Osteoblast (primary cell): Measurements from ENCODE around the gene SLC25A30. TPM values are rescaled to one million over a fixed set of nuclear protein-coding genes. Genes with fewer than 3 reads are reported as not detected.

Experiments
- DNase-seq: peaks from one replicate; pipeline ENCODE4 v3.0.0; 2011; ENCODE audit warnings: low spot score, mixed read lengths; ENCODE audit not compliant: insufficient read length; ENCODE audit errors: missing footprints
- H2AFZ ChIP-seq: 2 replicates; pipeline ENCODE4 v1.6.0; 2011; ENCODE audit warnings: mild to moderate bottlenecking, low read length
- H3K27ac ChIP-seq: 2 replicates; pipeline ENCODE4 v1.5.1; 2011; ENCODE audit warnings: mild to moderate bottlenecking, low read depth, low read length, moderate library complexity
- H3K27me3 ChIP-seq: 2 replicates; pipeline ENCODE4 v1.6.0; 2012; ENCODE audit warnings: mild to moderate bottlenecking, control low read depth, inconsistent platforms, low read length, moderate library complexity; ENCODE audit not compliant: insufficient read depth
- H3K36me3 ChIP-seq: 2 replicates; pipeline ENCODE4 v1.5.1; 2011; ENCODE audit warnings: mild to moderate bottlenecking, low read length, control low read depth, moderate library complexity; ENCODE audit not compliant: insufficient read depth
- H3K4me1 ChIP-seq: 2 replicates; pipeline ENCODE4 v1.5.1; 2011; ENCODE audit warnings: mild to moderate bottlenecking, low read length, control low read depth, moderate library complexity; ENCODE audit not compliant: insufficient read depth
- H3K4me2 ChIP-seq: 2 replicates; pipeline ENCODE4 v1.6.0; 2011; ENCODE audit warnings: mild to moderate bottlenecking, low read length; ENCODE audit not compliant: insufficient read depth
- H3K4me3 ChIP-seq: fragments of 200-600 bp; sonication (generic); 3 replicates; pipeline ENCODE4 v1.5.1; 2012; ENCODE audit warnings: mild to moderate bottlenecking, low read length, inconsistent platforms; ENCODE audit not compliant: insufficient read depth
- H3K79me2 ChIP-seq: 2 replicates; pipeline ENCODE4 v1.6.0; 2012; ENCODE audit warnings: mild to moderate bottlenecking, low read length, control low read depth, inconsistent platforms; ENCODE audit not compliant: insufficient read depth
- H3K9me3 ChIP-seq: 2 replicates; pipeline ENCODE4 v1.5.1; 2011; ENCODE audit warnings: low read depth, low read length, control low read depth
- H4K20me1 ChIP-seq: 2 replicates; pipeline ENCODE4 v1.6.0; 2012; ENCODE audit warnings: mild to moderate bottlenecking, low read length, control low read depth; ENCODE audit not compliant: insufficient read depth
- CTCF ChIP-seq: IDR thresholded peaks from 2 replicates; pipeline ENCODE4 v1.5.1; 2011; ENCODE audit warnings: mild to moderate bottlenecking, low read depth, low read length, moderate library complexity; ENCODE audit errors: extremely low read depth
- total RNA-seq: library from RNA; depleted of rRNA; stranded (reverse); fragments of >200 nt; gene quantifications from 2 replicates; pipeline ENCODE4 v1.2.3, GENCODE V29; 2012

The SLC25A30 gene, protein sequence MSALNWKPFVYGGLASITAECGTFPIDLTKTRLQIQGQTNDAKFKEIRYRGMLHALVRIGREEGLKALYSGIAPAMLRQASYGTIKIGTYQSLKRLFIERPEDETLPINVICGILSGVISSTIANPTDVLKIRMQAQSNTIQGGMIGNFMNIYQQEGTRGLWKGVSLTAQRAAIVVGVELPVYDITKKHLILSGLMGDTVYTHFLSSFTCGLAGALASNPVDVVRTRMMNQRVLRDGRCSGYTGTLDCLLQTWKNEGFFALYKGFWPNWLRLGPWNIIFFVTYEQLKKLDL
- total RNA-seq: 11.2 TPM in 2 replicates

DNA sequence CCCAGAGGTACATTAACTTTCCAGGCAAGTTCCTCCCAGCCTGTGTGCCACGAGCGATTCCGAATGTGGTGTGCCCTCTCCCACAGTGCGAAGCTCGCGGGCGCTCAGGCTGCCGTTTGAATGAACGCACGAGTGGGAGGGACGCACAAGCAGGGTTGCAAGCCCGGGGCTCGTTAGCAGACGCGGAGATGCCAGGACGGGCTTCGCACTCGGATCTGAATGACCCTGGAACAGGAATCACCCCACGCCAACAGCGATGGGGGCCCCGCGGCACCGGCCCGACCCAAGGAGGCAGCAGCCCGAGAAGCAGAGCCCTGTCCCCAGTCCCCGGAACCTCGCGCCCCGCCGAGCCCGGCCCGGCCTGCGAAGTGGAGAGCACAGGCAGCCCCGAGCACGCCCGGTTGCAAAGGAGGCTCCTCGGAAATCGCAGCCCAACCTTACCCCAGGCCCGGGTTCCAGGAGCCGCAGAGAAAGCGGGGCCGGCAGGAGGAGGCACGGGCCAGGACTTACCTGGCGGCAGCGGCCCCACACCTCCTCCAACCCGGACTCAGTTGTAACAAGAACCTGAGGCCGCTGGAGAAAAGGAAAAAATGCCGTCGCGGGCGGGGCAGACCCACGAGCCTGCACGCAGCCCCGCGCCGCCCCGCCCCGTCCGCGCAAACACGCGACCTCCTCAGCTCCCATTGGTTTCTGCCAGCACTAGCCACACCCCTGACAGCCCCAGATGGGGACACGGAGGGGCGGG lies at the start of gene SLC25A30:
Gene SLC25A30 (minus strand): TSS at position 584 of the 745 bp plus-strand sequence. CDS start 6,948 bp downstream, outside the sequence.
- Histone ChIP-seq H4K20me1 (no peaks in the 10 kb centered on the region), H2AFZ (peak within 1 kb of the TSS; percentile 72), H3K27ac (peak within 1 kb of the TSS; percentile 61), H3K79me2 (peaks cover 19% of the 10 kb centered on the region), H3K4me1 (peaks cover 21% of the 10 kb centered on the region), H3K4me2 (peak within 1 kb of the TSS; percentile 92), H3K36me3 (no peaks in the 10 kb centered on the region), H3K4me3 (peak within 1 kb of the TSS; percentile 87), H3K27me3 (no peaks in the 10 kb centered on the region), H3K9me3 (no peaks in the 10 kb centered on the region)
- peak; percentile 94 for DNase-seq
- TF ChIP-seq CTCF: no peak

DNA sequence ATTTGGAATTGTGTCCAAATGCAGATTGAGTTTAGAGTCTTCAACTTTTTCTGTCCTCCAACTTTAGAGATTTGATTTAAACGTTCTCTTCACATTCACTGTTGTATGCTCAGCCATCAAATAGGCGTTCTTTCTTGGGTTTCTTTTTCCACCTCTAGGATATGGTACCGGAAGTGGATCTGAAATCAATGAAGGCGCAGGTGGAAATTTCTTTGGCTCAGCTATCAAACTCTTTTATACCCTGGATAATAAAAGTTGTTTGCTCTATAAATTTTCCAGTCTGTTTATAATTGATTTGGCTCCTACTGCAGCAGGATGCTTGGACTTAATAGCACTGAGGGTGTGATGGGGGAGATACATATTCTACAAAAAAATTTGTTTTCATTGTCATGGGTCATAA lies 48.2 kb upstream of the SLC25A30 start:
- Histone ChIP-seq H3K4me1 (peaks cover 17% of the 10 kb centered on the region), H3K79me2 (peaks cover 67% of the 10 kb centered on the region), H3K4me2 (peak overlapping the region; percentile 90), H3K27ac (no peak overlapping the region), H4K20me1 (peaks cover 44% of the 10 kb centered on the region), H2AFZ (no peak overlapping the region), H3K4me3 (peak overlapping the region; percentile 85), H3K27me3 (no peaks in the 10 kb centered on the region), H3K36me3 (no peaks in the 10 kb centered on the region), H3K9me3 (no peaks in the 10 kb centered on the region)
- no peak for DNase-seq
- TF ChIP-seq CTCF: no peak

- Histone ChIP-seq H3K9me3 (no peaks in the 10 kb centered on the region), H3K4me1 (peaks cover 17% of the 10 kb centered on the region), H3K4me2 (peak within 1 kb of the TSS; percentile 90), H2AFZ (peak within 1 kb of the TSS; percentile 81), H3K79me2 (peaks cover 52% of the 10 kb centered on the region), H3K27me3 (no peaks in the 10 kb centered on the region), H4K20me1 (peaks cover 33% of the 10 kb centered on the region), H3K27ac (peak within 1 kb of the TSS; percentile 85), H3K4me3 (peak within 1 kb of the TSS; percentile 85), H3K36me3 (no peaks in the 10 kb centered on the region)
- TF ChIP-seq CTCF: peak; percentile 46
- peak; percentile 96 for DNase-seq
Observed at GRCh38 chr13:45464687-45465453, 46.7 kb upstream of the SLC25A30 start, which contains the start of gene COG3. COG3 (plus strand) TSS chr13:45464939; CDS start chr13:45465037, 98 bp downstream.
